Thyroid gland (tissue), 4 donors: Measurements from ENCODE around the gene SKI. TPM values are rescaled to one million over a fixed set of nuclear protein-coding genes. Genes with fewer than 3 reads are reported as not detected.

Experiments
- DNase-seq, 2 donors: peaks; one replicate each; pipeline ENCODE4 v3.0.0-alpha.2; 2019
- H3K27ac ChIP-seq, 3 donors: fragments of 200-600 bp; sonication (generic); 1 replicate in 2 of 3; 2 replicates in 1 of 3; pipeline ENCODE4 v1.5.1; 2016 to 2019; ENCODE audit warnings: mild to moderate bottlenecking in 1 of 3, moderate library complexity in 1 of 3
- H3K27me3 ChIP-seq: fragments of 200-600 bp; sonication (generic); one replicate; pipeline ENCODE4 v1.5.1; 2019
- H3K36me3 ChIP-seq, 2 donors: fragments of 200-600 bp; sonication (generic); one replicate each; pipeline ENCODE4 v1.5.1; 2016 to 2019
- H3K4me1 ChIP-seq, 2 donors: fragments of 200-600 bp; sonication (generic); one replicate each; pipeline ENCODE4 v1.5.1; 2017 to 2019
- H3K4me3 ChIP-seq, 3 donors: fragments of 200-600 bp; sonication (generic); replicated peaks in 1 of 3; 1 replicate in 2 of 3; 2 replicates in 1 of 3; pipeline ENCODE4 v1.5.1; 2016; ENCODE audit warnings: mild to moderate bottlenecking in 1 of 3
- H3K9me3 ChIP-seq: fragments of 200-600 bp; sonication (generic); one replicate; pipeline ENCODE4 v1.5.1; 2017
- CTCF ChIP-seq, 6 experiments: fragments of 200-600 bp in 3 of 6; fragments of 450-650 bp in 3 of 6; sonication (generic) in 3 of 6; IDR thresholded peaks; one replicate each; pipeline ENCODE4 v1.5.1; 2016 to 2019; ENCODE audit warnings: antibody characterized with exemption in 6 of 6, mild to moderate bottlenecking in 2 of 6, inconsistent platforms in 1 of 6, moderate library complexity in 1 of 6
- POLR2A ChIP-seq, 2 donors: fragments of 450-650 bp; IDR thresholded peaks; one replicate each; pipeline ENCODE4 v1.6.1; 2017; ENCODE audit warnings: antibody characterized with exemption in 2 of 2, mild to moderate bottlenecking in 2 of 2, moderate library complexity in 1 of 2
- WGBS, 2 donors: methylation state at CpG; one replicate each; pipeline ENCODE4 v1.1.5; 2017; 5-methylcytosine and 5-hydroxymethylcytosine counted together
- intact Hi-C: fragments of 100-400 bp; cut with DNase I; formaldehyde crosslinking; loops from one replicate; pipeline ENCODE4 v1.15.1; 2023
- total RNA-seq, 4 donors: library from RNA; depleted of rRNA; stranded (reverse); fragments of >200 nt; gene quantifications; one replicate each; pipeline ENCODE4 v1.2.3, GENCODE V29; 2016

Gene SKI
- total RNA-seq, 4 donors from 2014 or later: 31.4 to 59.6 (median 39.9) TPM

DNA sequence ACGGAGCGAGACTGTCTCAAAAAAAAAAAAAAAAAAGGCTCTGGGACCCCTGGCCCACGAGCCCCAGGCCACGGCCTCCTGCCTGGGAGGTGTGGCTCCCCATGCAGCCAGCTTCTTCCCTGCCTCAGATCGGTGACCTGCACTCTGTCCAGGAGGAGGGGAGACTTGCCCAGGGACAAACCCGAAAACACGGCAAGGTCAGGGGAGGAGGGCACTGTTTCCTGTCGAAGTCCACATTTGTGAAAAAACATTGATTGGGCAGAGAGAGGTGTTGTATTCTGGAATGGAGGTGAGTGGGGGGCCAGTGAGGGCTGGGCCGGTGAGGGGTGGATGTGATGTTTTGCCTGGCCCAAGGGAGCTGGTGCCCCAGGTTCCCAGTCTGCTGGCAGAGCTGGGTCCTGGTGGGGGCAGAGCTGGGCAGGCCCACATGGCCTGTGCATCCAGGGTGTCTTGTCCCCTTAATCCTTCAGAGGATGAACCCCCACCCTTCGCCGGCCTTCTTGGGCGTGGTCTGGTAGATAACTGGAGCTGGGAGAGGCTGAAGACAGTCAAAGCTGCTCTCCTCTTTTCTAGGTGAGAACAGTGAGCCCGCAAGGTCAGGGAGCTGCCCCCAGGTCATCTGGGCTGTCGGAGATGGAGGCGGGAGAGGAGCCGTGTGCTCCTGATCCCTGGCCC lies 21.2 kb upstream of the SKI start:
- 87 to 91% methylated on average over 16 of the region's 16 CpGs for WGBS, 2 donors
- Histone ChIP-seq H3K36me3 (no peaks in the 10 kb centered on the region), H3K4me1 (peaks cover 25 to 59% of the 10 kb centered on the region in 2 donors), H3K9me3 (no peaks in the 10 kb centered on the region), H3K27ac (peak overlapping the region; percentile 53 to 75 (median 74)), H3K4me3 (no peak overlapping the region), H3K27me3 (no peaks in the 10 kb centered on the region)
- TF ChIP-seq CTCF (IDR thresholded peaks at IDR 0.05) (no peak), POLR2A (IDR thresholded peaks at IDR 0.05) (no peak)
- no peak for DNase-seq
- intact Hi-C loops: loop anchor here (10.0 kb wide), 1 partner anchor 338 kb away; no protein-coding TSS in a partner anchor

GRCh38 chr1:2208309-2209239 lies 19.5 kb upstream of the SKI start:
- Histone ChIP-seq H3K4me3 (no peak overlapping the region), H3K4me1 (peaks cover 41 to 75% of the 10 kb centered on the region in 2 donors), H3K27ac (peak overlapping the region; percentile 56 to 75 (median 69)), H3K9me3 (no peaks in the 10 kb centered on the region), H3K27me3 (no peaks in the 10 kb centered on the region), H3K36me3 (no peaks in the 10 kb centered on the region)
- intact Hi-C loops: loop anchor here (10.0 kb wide), 1 partner anchor 336 kb away; no protein-coding TSS in a partner anchor
- peak; percentile 63 to 67 for DNase-seq
- 42 to 47% methylated on average over 22 to 24 of the region's 24 CpGs for WGBS, 2 donors
- peak in 1 of 2 donors; percentile 20 for TF ChIP-seq POLR2A (IDR thresholded peaks at IDR 0.05)
- peak in 2 of 6 experiments; percentile 10 to 12 for TF ChIP-seq CTCF (IDR thresholded peaks at IDR 0.05)

DNA sequence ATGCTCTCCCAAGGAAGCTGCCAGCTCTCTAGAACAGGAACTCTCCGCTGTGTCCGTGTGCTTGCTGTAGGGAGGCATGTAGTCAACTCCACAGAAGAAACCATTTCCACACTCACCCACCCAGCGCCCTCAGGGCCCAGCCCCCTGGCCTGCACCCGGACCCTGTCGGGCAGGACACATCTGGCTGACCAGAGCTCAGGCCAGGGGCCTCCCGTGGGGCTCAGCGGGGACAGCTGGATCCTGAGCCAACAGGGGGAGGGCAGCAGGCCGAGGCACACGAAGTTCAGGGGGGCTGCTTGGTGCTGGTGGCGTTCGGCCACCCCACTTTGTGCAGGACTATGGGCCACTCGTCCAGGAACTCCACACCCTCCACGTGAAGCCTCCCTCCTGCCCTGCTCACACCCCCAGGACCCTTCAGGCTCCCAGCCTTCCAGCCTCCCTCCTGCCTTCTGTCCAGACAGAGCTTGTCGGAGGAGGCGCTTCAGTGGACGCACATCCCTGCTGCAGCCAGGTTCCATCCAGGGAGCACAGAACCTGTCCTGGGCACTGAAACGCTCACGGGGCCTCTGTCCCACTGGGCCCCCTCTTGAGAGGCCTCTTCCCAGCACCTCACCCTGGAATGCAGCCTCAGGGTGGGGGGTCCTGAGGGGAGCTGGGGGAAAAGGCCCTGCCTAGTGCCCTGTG lies 18.6 kb upstream of the SKI start:
- WGBS, 2 donors: 66 to 67% methylated on average over 10 to 11 of the region's 18 CpGs
- Histone ChIP-seq H3K9me3 (no peaks in the 10 kb centered on the region), H3K4me1 (peaks cover 44 to 75% of the 10 kb centered on the region in 2 donors), H3K4me3 (no peak overlapping the region), H3K36me3 (no peaks in the 10 kb centered on the region), H3K27me3 (no peaks in the 10 kb centered on the region), H3K27ac (peak overlapping the region in 2 of 3 donors; percentile 37 to 69)
- intact Hi-C loops: loop anchor here (5.0 to 10.0 kb wide), 2 partner anchors 108 to 335 kb away; no protein-coding TSS in a partner anchor
- DNase-seq: no peak
- TF ChIP-seq POLR2A (IDR thresholded peaks at IDR 0.05) (no peak), CTCF (IDR thresholded peaks at IDR 0.05) (no peak)

DNA sequence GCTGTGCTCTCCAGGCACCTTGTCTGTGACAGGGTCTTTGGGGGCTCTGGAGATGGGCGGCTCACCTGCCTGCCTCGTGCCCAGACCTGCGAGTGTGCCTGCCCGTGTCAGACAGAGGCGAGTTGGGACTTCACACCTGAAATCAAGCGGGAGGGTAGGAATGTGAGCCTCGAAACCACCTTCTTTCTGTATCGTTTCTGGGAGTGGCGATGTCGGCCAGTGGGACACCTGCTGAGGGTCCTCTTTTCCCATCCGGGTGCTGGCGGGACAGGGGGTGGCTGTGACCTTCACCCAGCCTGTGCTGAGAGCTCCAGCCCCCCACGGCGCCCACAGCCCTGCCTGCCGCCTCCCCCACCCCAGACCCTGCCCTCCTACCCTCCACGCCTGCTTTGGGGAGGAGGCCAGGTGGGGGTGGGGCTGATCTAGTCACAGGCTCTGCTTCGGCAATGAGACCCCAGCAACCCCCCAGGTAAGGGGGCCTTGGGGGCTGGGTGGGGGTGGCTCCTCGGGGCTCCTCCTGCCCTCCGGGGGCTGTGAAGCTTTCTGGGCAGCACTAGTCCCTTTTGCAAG lies 17.9 kb upstream of the SKI start:
- DNase-seq: no peak
- TF ChIP-seq POLR2A (IDR thresholded peaks at IDR 0.05) (no peak), CTCF (IDR thresholded peaks at IDR 0.05) (no peak)
- intact Hi-C loops: loop anchor here (5.0 kb wide), 1 partner anchor 107 kb away; no protein-coding TSS in a partner anchor
- WGBS, 2 donors: 83 to 89% methylated on average over 15 to 17 of the region's 19 CpGs
- Histone ChIP-seq H3K36me3 (no peaks in the 10 kb centered on the region), H3K27ac (peak overlapping the region in 2 of 3 donors; percentile 37 to 69), H3K4me1 (peaks cover 50 to 81% of the 10 kb centered on the region in 2 donors), H3K27me3 (no peaks in the 10 kb centered on the region), H3K9me3 (no peaks in the 10 kb centered on the region), H3K4me3 (no peak overlapping the region)
